NCI-H82 (cell line): ENCODE results near the gene SUFU.
"Not testable (repeated sequence)": the region's sequence is repeated elsewhere in the genome, so short reads cannot be mapped to it uniquely, and the experiment has no call there.

ENCODE experiments used
- DNase-seq: peaks from one replicate; lab custom pipeline; 2025; lab: John Stamatoyannopoulos, UW

SUFU gene

GRCh38 chr10:102514487-102515311 is 10.9 kb downstream of the SUFU start:
- DNase-seq = no peak

- DNase-seq = no peak
These were observed 12.0 kb downstream of the SUFU start for GRCh38 chr10:102515724-102516123.

GRCh38 chr10:102517553-102517952 is 13.8 kb downstream of the SUFU start:
- DNase-seq = no peak

- no peak for DNase-seq
These were observed 15.6 kb downstream of the SUFU start for GRCh38 chr10:102519246-102519825.

- no peak for DNase-seq
These were observed 19.1 kb downstream of the SUFU start for GRCh38 chr10:102522874-102523249.

GRCh38 chr10:102523250-102524029 is 19.7 kb downstream of the SUFU start:
- no peak for DNase-seq

- DNase-seq = no peak
These were observed 21.0 kb downstream of the SUFU start for GRCh38 chr10:102524746-102525145.

GRCh38 chr10:102527546-102527945 is 23.8 kb downstream of the SUFU start:
- DNase-seq = no peak

GRCh38 chr10:102534333-102534732 is 30.6 kb downstream of the SUFU start:
- DNase-seq = no peak

GRCh38 chr10:102534966-102535365 is 31.2 kb downstream of the SUFU start:
- DNase-seq = not testable (repeated sequence)

GRCh38 chr10:102535481-102536147 is 31.8 kb downstream of the SUFU start:
- DNase-seq = no peak

GRCh38 chr10:102537367-102537766 is 33.6 kb downstream of the SUFU start:
- no peak for DNase-seq

- DNase-seq = no peak
These were observed 34.2 kb downstream of the SUFU start for GRCh38 chr10:102537948-102538347.

- no peak for DNase-seq
These were observed 35.0 kb downstream of the SUFU start for GRCh38 chr10:102538811-102539210.

GRCh38 chr10:102540023-102540422 is 36.3 kb downstream of the SUFU start:
- peak; percentile 15 for DNase-seq

- DNase-seq = no peak
These were observed 39.1 kb downstream of the SUFU start for GRCh38 chr10:102542800-102543418.

GRCh38 chr10:102545265-102545871 is 41.6 kb downstream of the SUFU start:
- no peak for DNase-seq

GRCh38 chr10:102545997-102546396 is 42.2 kb downstream of the SUFU start:
- DNase-seq = no peak

- no peak for DNase-seq
These were observed 43.0 kb downstream of the SUFU start for GRCh38 chr10:102546606-102547320.

- no peak for DNase-seq
These were observed 45.8 kb downstream of the SUFU start for GRCh38 chr10:102549549-102549948.
